ENCODE results near the gene OSBPL2. TPM values are rescaled to one million over a fixed set of nuclear protein-coding genes. Genes with fewer than 3 reads are reported as not detected.

OSBPL2 gene
- total RNA-seq, 2 experiments from 2014 or later: 27.1 TPM

DNA sequence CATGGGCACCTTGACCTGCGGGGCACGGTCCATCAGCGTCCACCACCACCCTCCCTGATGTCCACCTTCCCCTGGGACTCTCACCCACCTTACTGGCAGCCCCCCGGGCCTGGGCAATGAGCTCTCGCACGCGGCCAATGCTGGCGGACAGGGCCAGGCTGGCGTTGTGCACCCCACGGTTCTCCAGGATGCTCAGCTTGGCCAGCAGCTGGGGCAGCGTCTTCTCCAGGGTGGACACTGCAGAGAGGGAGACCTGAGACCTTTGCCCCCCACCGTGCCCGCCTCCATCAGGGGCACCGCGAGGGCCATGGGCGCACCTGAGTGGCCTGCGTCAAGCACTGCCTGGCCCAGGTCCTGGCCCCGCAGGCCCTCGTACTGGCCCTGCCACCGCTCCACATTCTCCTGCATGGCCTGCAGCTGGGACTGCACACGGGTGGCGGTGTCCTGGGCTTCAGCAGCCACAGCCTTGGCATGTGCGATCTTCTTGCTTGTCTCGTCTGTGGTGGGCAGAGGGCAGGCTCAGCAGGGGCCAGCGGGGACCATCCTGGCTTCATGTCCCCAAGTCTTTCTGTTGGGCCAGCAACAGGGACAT is 76.5 kb downstream of the OSBPL2 start:
- DNase-seq (no peak), ATAC-seq (no peak)
- Mint-ChIP-seq H3K4me1 (no peaks in the 10 kb centered on the region), H3K36me3 (no peaks in the 10 kb centered on the region), H3K9me3 (ENCODE audit: low read depth) (no peaks in the 10 kb centered on the region), H3K27ac (no peak overlapping the region), H3K4me3 (no peak overlapping the region), H3K27me3 (no peaks in the 10 kb centered on the region)
- CTCF ChIA-PET: no interaction called here

GRCh38 chr20:62315773-62316172 is 77.5 kb downstream of the OSBPL2 start:
- no peaks in the 10 kb centered on the region for H3K9me3 Mint-ChIP-seq (ENCODE audit: low read depth)
- DNase-seq: no peak
- H3K27me3 Mint-ChIP-seq: no peaks in the 10 kb centered on the region
- CTCF ChIA-PET: no interaction called here
- no peak overlapping the region for H3K27ac Mint-ChIP-seq
- H3K36me3 Mint-ChIP-seq: no peaks in the 10 kb centered on the region
- no peak for ATAC-seq
- no peaks in the 10 kb centered on the region for H3K4me1 Mint-ChIP-seq
- no peak overlapping the region for H3K4me3 Mint-ChIP-seq

DNA sequence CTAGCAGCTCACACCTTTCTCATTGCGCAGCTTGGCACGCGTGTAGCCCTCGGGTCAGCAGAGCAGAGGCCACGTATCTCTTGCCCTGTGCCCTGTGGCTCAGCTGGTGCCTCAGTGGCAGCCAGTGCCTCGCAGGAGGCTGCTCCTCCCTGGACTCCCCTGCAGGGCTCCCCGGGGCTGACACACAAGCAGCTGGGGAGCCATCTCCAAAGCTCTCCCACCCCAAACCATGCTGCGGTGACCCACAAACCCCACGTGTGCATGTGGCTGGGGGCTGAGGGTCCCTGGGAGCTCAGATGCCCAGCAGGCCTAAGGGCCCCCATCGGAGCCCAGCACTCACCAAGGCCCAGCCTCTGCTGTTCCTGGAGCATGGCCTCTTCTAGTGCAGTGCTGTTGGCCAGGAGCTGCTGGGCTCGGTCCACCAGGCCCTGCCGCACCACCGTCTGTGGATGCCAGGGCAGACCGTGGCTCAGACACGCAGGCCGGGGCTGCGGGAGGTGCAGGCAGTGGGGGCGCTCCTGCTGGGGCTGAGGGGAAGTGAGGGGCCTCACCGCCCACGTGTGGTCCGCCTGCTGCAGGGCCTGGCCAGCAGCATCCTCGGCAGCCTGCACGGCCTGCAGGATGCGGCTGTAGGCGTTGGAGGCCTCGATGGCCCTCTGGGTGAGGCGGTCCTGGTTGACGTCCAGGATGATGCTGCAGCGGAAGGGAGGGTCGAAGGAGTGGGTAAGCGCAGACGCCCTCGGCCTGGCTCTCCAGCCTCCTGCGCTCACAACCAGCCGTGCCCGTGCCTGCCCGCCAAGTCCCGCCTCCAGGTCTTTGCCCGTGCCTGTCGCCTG is 78.2 kb downstream of the OSBPL2 start:
- Mint-ChIP-seq H3K4me3 (no peak overlapping the region), H3K36me3 (no peaks in the 10 kb centered on the region), H3K9me3 (ENCODE audit: low read depth) (no peaks in the 10 kb centered on the region), H3K27me3 (no peaks in the 10 kb centered on the region), H3K27ac (no peak overlapping the region), H3K4me1 (no peaks in the 10 kb centered on the region)
- DNase-seq (no peak), ATAC-seq (no peak)
- CTCF ChIA-PET: no interaction called here

DNA sequence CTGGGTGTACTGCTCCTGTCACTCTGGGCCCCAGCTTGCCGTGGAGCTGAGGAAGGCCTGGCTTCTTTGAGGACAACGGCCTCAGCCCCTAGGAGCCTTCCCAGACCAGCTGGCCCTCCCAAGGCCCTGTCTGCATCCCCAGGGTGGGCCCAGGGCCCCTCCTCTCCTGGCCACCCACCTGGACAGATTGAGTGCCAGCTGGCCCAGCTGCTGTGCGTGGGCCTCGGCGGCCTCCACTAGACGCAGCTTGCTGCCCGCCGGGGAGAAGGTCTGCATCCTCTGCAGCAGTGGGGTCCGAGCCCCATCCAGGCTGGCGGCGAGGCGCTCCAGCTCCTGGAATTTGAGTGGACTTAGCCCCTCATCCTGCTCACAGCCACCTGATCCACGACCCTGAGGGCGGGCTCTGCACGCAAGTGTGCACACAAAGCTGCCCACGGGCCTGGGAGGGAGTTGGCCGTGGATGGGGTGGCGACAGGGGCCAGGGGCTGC is 78.9 kb downstream of the OSBPL2 start:
- H3K27me3 Mint-ChIP-seq: no peaks in the 10 kb centered on the region
- H3K4me3 Mint-ChIP-seq: no peak overlapping the region
- CTCF ChIA-PET: no interaction called here
- no peak for ATAC-seq
- H3K4me1 Mint-ChIP-seq: no peaks in the 10 kb centered on the region
- no peaks in the 10 kb centered on the region for H3K36me3 Mint-ChIP-seq
- no peak for DNase-seq
- H3K9me3 Mint-ChIP-seq (ENCODE audit: low read depth): no peaks in the 10 kb centered on the region
- H3K27ac Mint-ChIP-seq: no peak overlapping the region

GRCh38 chr20:62318400-62319345 is 80.4 kb downstream of the OSBPL2 start:
- Mint-ChIP-seq H3K36me3 (no peaks in the 10 kb centered on the region), H3K4me1 (no peaks in the 10 kb centered on the region), H3K4me3 (no peak overlapping the region), H3K27ac (no peak overlapping the region), H3K9me3 (ENCODE audit: low read depth) (no peaks in the 10 kb centered on the region), H3K27me3 (no peaks in the 10 kb centered on the region)
- CTCF ChIA-PET: no interaction called here
- peak; percentile 48 for ATAC-seq
- no peak for DNase-seq

DNA sequence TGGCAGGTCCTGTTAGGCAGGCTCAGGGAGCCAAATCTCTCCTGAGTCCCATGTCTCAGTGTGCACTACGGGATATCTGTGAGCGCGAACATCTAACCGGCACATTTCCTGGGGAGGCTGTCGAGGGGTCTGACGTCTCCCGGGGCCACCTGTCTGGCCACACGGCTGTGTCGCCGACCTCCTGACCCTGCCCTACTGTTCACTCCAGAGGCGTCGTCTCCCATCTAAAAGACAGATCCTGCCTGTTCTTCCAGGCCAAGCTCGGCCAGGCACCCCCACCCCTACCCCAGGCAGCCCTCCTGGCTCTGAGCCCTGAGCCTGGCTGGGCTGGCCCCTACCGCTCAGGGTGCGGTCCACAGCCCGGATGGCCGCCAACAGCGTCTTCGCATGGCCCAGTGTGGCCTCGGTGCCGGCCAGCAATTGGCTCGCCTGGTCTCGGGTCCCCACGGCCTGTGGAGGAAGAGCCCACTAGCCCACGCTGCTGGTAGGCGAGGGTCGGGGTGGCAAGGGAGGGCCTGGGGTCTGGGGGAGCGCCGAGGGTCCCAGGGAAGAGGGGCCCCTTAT is 81.1 kb downstream of the OSBPL2 start:
- no peak overlapping the region for H3K27ac Mint-ChIP-seq
- no peaks in the 10 kb centered on the region for H3K36me3 Mint-ChIP-seq

DNA sequence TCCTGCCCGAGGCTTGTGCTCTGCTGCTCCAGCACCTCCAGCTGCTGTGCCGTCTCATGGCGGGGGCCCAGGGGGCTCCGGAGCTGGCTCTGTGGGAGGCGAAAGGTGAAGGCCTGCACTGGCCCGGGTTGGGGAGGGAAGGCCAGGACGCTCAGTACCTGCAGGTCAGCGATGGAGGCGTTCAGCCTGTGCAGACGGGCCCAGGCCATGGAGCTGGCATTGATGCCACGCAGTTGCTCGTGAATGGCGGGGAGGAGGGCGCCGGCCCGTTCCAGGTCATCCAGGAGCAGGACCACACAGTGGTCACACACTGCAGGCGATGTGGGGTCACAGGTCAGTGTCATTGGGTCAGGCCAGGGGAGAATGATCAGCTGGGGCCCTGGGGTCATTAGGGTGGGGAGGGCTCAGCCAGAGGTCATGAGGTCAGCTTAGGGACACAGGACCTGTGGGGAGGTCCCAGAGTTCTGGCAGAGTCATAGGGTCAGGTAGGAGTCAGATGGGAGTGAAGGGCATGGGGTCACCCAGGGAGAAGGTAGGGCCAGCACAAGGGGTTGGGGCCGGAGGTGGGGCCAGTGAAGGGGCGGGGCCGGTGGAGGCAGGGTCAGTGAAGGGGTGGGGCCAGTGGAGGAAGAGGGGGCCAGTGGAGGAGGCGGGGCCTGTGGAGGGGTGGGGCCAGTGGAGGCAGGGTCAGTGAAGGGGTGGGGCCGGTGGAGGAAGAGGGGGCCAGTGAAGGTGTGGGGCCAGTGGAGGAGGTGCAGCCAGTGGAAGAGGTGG is 82.4 kb downstream of the OSBPL2 start:
- no peaks in the 10 kb centered on the region for H3K27me3 Mint-ChIP-seq
- no peak for DNase-seq

More for the DNA sequence above, 81.1 kb downstream of the OSBPL2 start:
- Mint-ChIP-seq H3K4me3 (no peak overlapping the region), H3K4me1 (no peaks in the 10 kb centered on the region), H3K9me3 (ENCODE audit: low read depth) (no peaks in the 10 kb centered on the region), H3K27me3 (no peaks in the 10 kb centered on the region)
- no peak for ATAC-seq
- CTCF ChIA-PET: no interaction called here
- no peak for DNase-seq

DNA sequence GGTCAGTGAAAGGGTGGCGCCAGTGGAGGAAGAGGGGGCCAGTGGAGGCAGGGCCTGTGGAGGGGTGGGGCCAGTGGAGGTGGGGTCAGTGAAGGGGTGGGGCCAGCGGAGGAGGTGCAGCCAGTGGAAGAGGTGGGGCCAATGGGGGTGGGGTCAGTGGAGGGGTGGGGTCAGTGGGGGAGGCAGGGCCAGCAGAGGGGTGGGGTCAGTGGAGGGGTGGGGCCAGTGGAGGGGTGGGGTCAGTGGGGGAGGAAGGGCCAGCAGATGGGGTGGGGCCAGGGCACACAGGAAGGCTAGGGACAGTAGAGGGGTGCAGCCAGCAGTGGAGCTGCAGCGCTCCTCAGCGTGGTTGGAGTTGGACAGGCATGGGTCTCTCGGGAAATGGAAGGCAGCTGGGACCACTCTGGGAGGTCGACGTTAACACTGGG is 83.2 kb downstream of the OSBPL2 start:
- H3K9me3 Mint-ChIP-seq (ENCODE audit: low read depth): no peaks in the 10 kb centered on the region

More for the DNA sequence above, 82.4 kb downstream of the OSBPL2 start:
- Mint-ChIP-seq H3K4me3 (no peak overlapping the region), H3K4me1 (no peaks in the 10 kb centered on the region), H3K9me3 (ENCODE audit: low read depth) (no peaks in the 10 kb centered on the region), H3K27ac (no peak overlapping the region), H3K36me3 (no peaks in the 10 kb centered on the region)
- ATAC-seq: no peak
- CTCF ChIA-PET: interaction anchor here (1.0 kb wide), 1 partner anchor 179 kb away, joined by 3 read pairs; no protein-coding TSS in a partner anchor

DNA sequence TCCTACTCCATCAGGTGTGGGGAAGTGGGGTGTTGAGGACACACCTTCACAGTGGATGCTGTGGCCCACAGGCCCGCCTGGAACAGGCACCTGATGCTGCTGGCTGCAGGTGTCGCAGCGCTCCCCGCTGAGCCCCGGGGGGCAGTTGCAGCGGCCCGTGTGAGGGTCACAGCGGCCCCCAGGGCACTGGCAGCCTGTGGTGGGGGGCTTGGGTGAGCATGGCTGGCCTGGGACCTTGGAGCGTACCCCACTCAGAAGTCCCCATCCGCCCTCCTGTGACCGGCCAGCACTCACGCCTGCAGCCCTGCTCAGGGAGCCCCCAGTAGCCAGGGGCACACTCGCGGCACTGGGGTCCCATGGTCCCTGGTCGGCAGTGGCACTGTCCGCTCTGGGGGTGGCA is 83.7 kb downstream of the OSBPL2 start:
- H3K27ac Mint-ChIP-seq: no peak overlapping the region
- CTCF ChIA-PET: no interaction called here
- no peaks in the 10 kb centered on the region for H3K27me3 Mint-ChIP-seq
- DNase-seq: no peak
- ATAC-seq: no peak
- H3K4me1 Mint-ChIP-seq: no peaks in the 10 kb centered on the region
- H3K9me3 Mint-ChIP-seq (ENCODE audit: low read depth): no peaks in the 10 kb centered on the region
- no peaks in the 10 kb centered on the region for H3K36me3 Mint-ChIP-seq
- H3K4me3 Mint-ChIP-seq: no peak overlapping the region

More for the DNA sequence above, 83.2 kb downstream of the OSBPL2 start:
- no peaks in the 10 kb centered on the region for H3K36me3 Mint-ChIP-seq
- no peak overlapping the region for H3K4me3 Mint-ChIP-seq
- ATAC-seq (peak; percentile 17), DNase-seq (no peak)
- H3K27me3 Mint-ChIP-seq: no peaks in the 10 kb centered on the region
- H3K4me1 Mint-ChIP-seq: no peaks in the 10 kb centered on the region
- CTCF ChIA-PET: no interaction called here
- no peak overlapping the region for H3K27ac Mint-ChIP-seq

DNA sequence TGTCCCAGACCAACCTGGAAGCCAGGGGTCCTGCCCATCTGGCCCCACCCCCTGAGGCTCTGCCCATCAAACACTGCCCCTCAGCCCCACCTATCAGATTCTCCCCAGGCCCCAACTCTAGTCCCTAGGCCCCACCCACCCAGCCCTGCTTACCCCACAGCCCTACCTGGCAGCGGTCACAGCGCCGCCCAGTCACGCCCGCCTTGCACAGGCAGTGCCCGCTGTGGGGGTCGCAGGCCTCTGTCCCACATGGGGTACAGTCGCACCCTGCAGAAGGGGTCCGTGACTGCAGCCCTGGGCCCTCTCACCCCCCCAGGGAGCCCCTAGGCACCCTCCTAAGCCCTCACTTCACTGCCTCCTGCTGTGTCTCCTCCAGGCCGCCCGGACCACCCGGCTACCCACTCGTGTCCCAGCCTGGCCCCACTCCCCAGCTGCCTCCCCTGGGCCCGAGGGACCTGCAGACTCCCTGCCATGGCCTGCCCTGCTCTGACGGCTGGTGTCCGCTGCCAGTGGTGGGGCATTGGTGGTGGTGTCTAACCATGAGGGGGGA is 84.2 kb downstream of the OSBPL2 start:
- Mint-ChIP-seq H3K9me3 (ENCODE audit: low read depth) (no peaks in the 10 kb centered on the region), H3K36me3 (no peaks in the 10 kb centered on the region), H3K27ac (no peak overlapping the region), H3K27me3 (no peaks in the 10 kb centered on the region), H3K4me1 (no peaks in the 10 kb centered on the region), H3K4me3 (no peak overlapping the region)
- ATAC-seq: no peak
- CTCF ChIA-PET: no interaction called here
- no peak for DNase-seq

DNA sequence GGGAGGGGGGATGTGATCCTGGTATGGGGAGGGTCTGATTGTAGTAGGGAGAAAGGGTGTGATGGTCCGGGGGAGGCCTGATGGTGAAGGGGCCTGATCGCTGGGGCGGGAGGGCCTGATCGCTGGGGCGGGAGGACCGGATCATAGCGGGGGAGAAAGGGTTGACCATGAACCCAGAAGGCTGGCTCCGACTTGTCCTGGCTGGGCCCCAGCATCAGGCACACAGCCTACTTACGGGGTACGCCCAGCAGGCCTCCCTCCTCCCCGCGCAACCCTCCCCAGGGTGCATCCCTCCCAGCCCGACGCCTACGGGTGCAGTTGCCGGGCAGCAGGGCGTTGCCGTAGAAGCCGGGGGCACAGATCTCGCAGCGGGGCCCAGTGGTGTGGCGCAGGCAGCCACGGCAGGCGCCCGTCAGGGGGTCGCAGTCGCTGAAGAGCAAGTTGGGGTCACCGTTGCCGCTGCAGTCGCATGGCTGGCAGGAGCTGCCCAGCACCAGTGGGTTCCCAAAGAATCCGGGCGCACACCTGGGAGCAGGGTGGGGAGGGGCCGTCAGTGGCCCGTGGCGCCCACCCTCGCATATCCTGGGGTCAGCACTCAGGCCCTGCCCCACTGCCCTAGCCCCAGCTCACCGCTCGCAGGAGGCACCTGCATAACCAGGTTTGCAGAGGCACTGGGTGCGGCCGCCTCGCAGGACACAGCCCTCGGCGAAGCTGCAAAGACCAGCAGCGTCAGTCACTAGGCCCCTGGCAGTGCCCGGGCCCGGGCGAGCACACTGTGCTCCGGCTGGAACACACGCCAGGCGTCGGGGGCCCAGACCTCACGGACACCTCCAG is 85.0 kb downstream of the OSBPL2 start:
- CTCF ChIA-PET: no interaction called here
- ATAC-seq (no peak), DNase-seq (no peak)
- H3K4me1 Mint-ChIP-seq: no peaks in the 10 kb centered on the region
- no peaks in the 10 kb centered on the region for H3K27me3 Mint-ChIP-seq
- H3K27ac Mint-ChIP-seq: no peak overlapping the region
- no peak overlapping the region for H3K4me3 Mint-ChIP-seq
- no peaks in the 10 kb centered on the region for H3K9me3 Mint-ChIP-seq (ENCODE audit: low read depth)
- H3K36me3 Mint-ChIP-seq: no peaks in the 10 kb centered on the region
